WTC11 (cell line): ENCODE data around the gene AXDND1. TPM values are rescaled to one million over a fixed set of nuclear protein-coding genes. Genes with fewer than 3 reads are reported as not detected.

Experiments
- FOXJ3 ChIP-seq: sonication (generic); formaldehyde crosslinking; IDR thresholded peaks from 2 replicates; pipeline ENCODE4 v1.9.0; 2021; ENCODE audit warnings: missing genetic modification reagents, mild to moderate bottlenecking, borderline replicate concordance
- KAT7 ChIP-seq: sonication (generic); formaldehyde crosslinking; IDR thresholded peaks from 2 replicates; pipeline ENCODE4 v1.8.1; 2023; ENCODE audit warnings: missing genetic modification reagents, mild to moderate bottlenecking, borderline replicate concordance
- OVOL2 ChIP-seq: fragments of 250-450 bp; sonication (Bioruptor Pico); IDR thresholded peaks from 2 replicates; pipeline ENCODE4 v1.9.0; 2021; ENCODE audit warnings: mild to moderate bottlenecking, borderline replicate concordance
- ZNF423 ChIP-seq: fragments of 250-450 bp; sonication (Bioruptor Pico); IDR thresholded peaks from 2 replicates; pipeline ENCODE4 v2.1.2; 2022; ENCODE audit warnings: mild to moderate bottlenecking, moderate library complexity
- total RNA-seq: library from RNA; stranded (reverse); gene quantifications from 3 replicates; pipeline ENCODE4 v1.2.3, GENCODE V29; 2021
- TF ChIP-seq, protein P1 (sequence below): sonication (generic); formaldehyde crosslinking; IDR thresholded peaks from 2 replicates; pipeline ENCODE4 v1.8.0; 2022; ENCODE audit warnings: mild to moderate bottlenecking, missing genetic modification reagents
- TF ChIP-seq, protein P2 (sequence below): sonication (generic); formaldehyde crosslinking; IDR thresholded peaks from 2 replicates; pipeline ENCODE4 v1.8.1; 2023; ENCODE audit warnings: mild to moderate bottlenecking, missing genetic modification reagents, moderate library complexity

The AXDND1 gene
- total RNA-seq, 1 experiment from 2014 or later = not detected

- TF ChIP-seq, protein P1, sequence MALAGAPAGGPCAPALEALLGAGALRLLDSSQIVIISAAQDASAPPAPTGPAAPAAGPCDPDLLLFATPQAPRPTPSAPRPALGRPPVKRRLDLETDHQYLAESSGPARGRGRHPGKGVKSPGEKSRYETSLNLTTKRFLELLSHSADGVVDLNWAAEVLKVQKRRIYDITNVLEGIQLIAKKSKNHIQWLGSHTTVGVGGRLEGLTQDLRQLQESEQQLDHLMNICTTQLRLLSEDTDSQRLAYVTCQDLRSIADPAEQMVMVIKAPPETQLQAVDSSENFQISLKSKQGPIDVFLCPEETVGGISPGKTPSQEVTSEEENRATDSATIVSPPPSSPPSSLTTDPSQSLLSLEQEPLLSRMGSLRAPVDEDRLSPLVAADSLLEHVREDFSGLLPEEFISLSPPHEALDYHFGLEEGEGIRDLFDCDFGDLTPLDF (CRISPR knock-in tag) = no peak
- no peak for TF ChIP-seq OVOL2 (CRISPR knock-in tag)
- TF ChIP-seq, protein P2, sequence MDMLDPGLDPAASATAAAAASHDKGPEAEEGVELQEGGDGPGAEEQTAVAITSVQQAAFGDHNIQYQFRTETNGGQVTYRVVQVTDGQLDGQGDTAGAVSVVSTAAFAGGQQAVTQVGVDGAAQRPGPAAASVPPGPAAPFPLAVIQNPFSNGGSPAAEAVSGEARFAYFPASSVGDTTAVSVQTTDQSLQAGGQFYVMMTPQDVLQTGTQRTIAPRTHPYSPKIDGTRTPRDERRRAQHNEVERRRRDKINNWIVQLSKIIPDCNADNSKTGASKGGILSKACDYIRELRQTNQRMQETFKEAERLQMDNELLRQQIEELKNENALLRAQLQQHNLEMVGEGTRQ (CRISPR knock-in tag) = no peak
- TF ChIP-seq FOXJ3 (CRISPR knock-in tag) = no peak
- TF ChIP-seq ZNF423 (CRISPR knock-in tag) = no peak
- TF ChIP-seq KAT7 (CRISPR knock-in tag) = no peak
These were observed 235.3 kb downstream of the AXDND1 start (continued) for GRCh38 chr1:179601093-179601492.

Other genes starting within 250 kb of the AXDND1 start
- 18.3 to 20.1 TPM (median 19.2 TPM) in 3 replicates for gene ABL2, start 136.3 kb upstream of the AXDND1 start, total RNA-seq
- gene SOAT1, start 72.2 kb upstream of the AXDND1 start, total RNA-seq = 2.3 to 3.0 TPM (median 2.7 TPM) in 3 replicates
- not detected in 3 replicates for gene NPHS2, start 210.0 kb downstream of the AXDND1 start, total RNA-seq
- 0.66 to 1.1 TPM (median 0.85 TPM) in 3 replicates for gene TDRD5, start 225.9 kb downstream of the AXDND1 start, total RNA-seq